KMS-11 (cell line): ENCODE data around the gene INPP4A.

Source experiments
- H2AFZ ChIP-seq: fragments of 200-600 bp; sonication (generic); 2 replicates; pipeline ENCODE4 v1.6.1; 2016; ENCODE audit warnings: antibody characterized with exemption, mixed run types, low read depth
- H3K27ac ChIP-seq: fragments of 200-600 bp; sonication (generic); 2 replicates; pipeline ENCODE4 v1.6.1; 2016; ENCODE audit warnings: mild to moderate bottlenecking, mixed run types
- H3K27me3 ChIP-seq: fragments of 200-600 bp; sonication (generic); 2 replicates; pipeline ENCODE4 v1.6.1; 2017; ENCODE audit warnings: mild to moderate bottlenecking, low read depth, mixed run types, moderate library complexity; ENCODE audit not compliant: insufficient read depth
- H3K36me3 ChIP-seq: fragments of 200-600 bp; sonication (generic); 2 replicates; pipeline ENCODE4 v1.6.1; 2017; ENCODE audit warnings: mild to moderate bottlenecking, mixed run types; ENCODE audit not compliant: insufficient read depth
- H3K4me1 ChIP-seq: fragments of 200-600 bp; sonication (generic); 2 replicates; pipeline ENCODE4 v1.6.1; 2016; ENCODE audit warnings: mild to moderate bottlenecking, low read depth, mixed run types; ENCODE audit not compliant: poor library complexity, severe bottlenecking
- H3K4me2 ChIP-seq: fragments of 200-600 bp; sonication (generic); 2 replicates; pipeline ENCODE4 v1.7.0; 2016; ENCODE audit warnings: mild to moderate bottlenecking, mixed run types
- H3K4me3 ChIP-seq: fragments of 200-600 bp; sonication (generic); IDR thresholded peaks from 2 replicates; pipeline ENCODE4 v1.6.1; 2017; ENCODE audit warnings: low read depth, low read length, mixed read lengths; ENCODE audit not compliant: insufficient read depth
- H3K79me2 ChIP-seq: fragments of 200-600 bp; sonication (generic); 2 replicates; pipeline ENCODE4 v1.6.1; 2016; ENCODE audit warnings: low read depth, mixed run types; ENCODE audit not compliant: insufficient read depth
- H3K9ac ChIP-seq: fragments of 200-600 bp; sonication (generic); 2 replicates; pipeline ENCODE4 v1.6.1; 2016; ENCODE audit warnings: mild to moderate bottlenecking, mixed run types
- H4K20me1 ChIP-seq: fragments of 200-600 bp; sonication (generic); 2 replicates; pipeline ENCODE4 v1.6.1; 2016; ENCODE audit warnings: mild to moderate bottlenecking, mixed run types; ENCODE audit not compliant: insufficient read depth
- CTCF ChIP-seq: fragments of 200-600 bp; sonication (generic); conservative IDR thresholded peaks from 2 replicates; pipeline ENCODE4 v1.6.1; 2017; ENCODE audit warnings: low read depth, mild to moderate bottlenecking, antibody characterized with exemption, low read length, moderate library complexity, mixed read lengths

Gene INPP4A

GRCh38 chr2:98503481-98504105 lies 58.9 kb downstream of the INPP4A start:
- H3K27ac ChIP-seq, result peak overlapping the region; percentile 80
- H3K27me3 ChIP-seq, result no peaks in the 10 kb centered on the region
- peaks cover 98% of the 10 kb centered on the region for H3K4me1 ChIP-seq
- peak overlapping the region; percentile 53 for H3K4me3 ChIP-seq
- TF ChIP-seq CTCF, result no peak
- H3K9ac ChIP-seq, result no peak overlapping the region; the same call in 1 of the 2 replicates
- no peak overlapping the region for H2AFZ ChIP-seq
- peaks cover 80% of the 10 kb centered on the region; the same call in 1 of the 2 replicates for H3K79me2 ChIP-seq
- H3K36me3 ChIP-seq, result no peaks in the 10 kb centered on the region
- peak overlapping the region; percentile 85 for H3K4me2 ChIP-seq
- H4K20me1 ChIP-seq, result no peaks in the 10 kb centered on the region

GRCh38 chr2:98504381-98505109 lies 59.9 kb downstream of the INPP4A start:
- no peaks in the 10 kb centered on the region for H4K20me1 ChIP-seq
- H2AFZ ChIP-seq, result no peak overlapping the region
- peak overlapping the region; percentile 85 for H3K4me2 ChIP-seq
- no peak overlapping the region for H3K9ac ChIP-seq
- H3K36me3 ChIP-seq, result no peaks in the 10 kb centered on the region
- no peak overlapping the region for H3K4me3 ChIP-seq
- peak overlapping the region; percentile 80 for H3K27ac ChIP-seq
- no peaks in the 10 kb centered on the region for H3K27me3 ChIP-seq
- no peak for TF ChIP-seq CTCF
- peaks cover 75% of the 10 kb centered on the region; the same call in 1 of the 2 replicates for H3K79me2 ChIP-seq
- peaks cover 91% of the 10 kb centered on the region for H3K4me1 ChIP-seq

GRCh38 chr2:98505311-98505808 lies 60.7 kb downstream of the INPP4A start:
- Histone ChIP-seq H3K27ac (peak overlapping the region; percentile 80; the same call in 1 of the 2 replicates), H3K79me2 (peaks cover 67% of the 10 kb centered on the region; the same call in 1 of the 2 replicates), H4K20me1 (no peaks in the 10 kb centered on the region), H3K27me3 (no peaks in the 10 kb centered on the region), H3K4me3 (no peak overlapping the region), H3K4me2 (peak overlapping the region; percentile 85), H3K9ac (no peak overlapping the region), H3K4me1 (peaks cover 83% of the 10 kb centered on the region), H2AFZ (no peak overlapping the region), H3K36me3 (no peaks in the 10 kb centered on the region)
- TF ChIP-seq CTCF, result no peak

GRCh38 chr2:98505971-98506664 lies 61.5 kb downstream of the INPP4A start:
- no peak overlapping the region for H2AFZ ChIP-seq
- peaks cover 62% of the 10 kb centered on the region; the same call in 1 of the 2 replicates for H3K79me2 ChIP-seq
- no peaks in the 10 kb centered on the region for H3K36me3 ChIP-seq
- H3K4me3 ChIP-seq, result no peak overlapping the region
- H3K27me3 ChIP-seq, result no peaks in the 10 kb centered on the region
- no peaks in the 10 kb centered on the region for H4K20me1 ChIP-seq
- peak overlapping the region; percentile 85 for H3K4me2 ChIP-seq
- no peak for TF ChIP-seq CTCF
- H3K4me1 ChIP-seq, result peaks cover 75% of the 10 kb centered on the region
- no peak overlapping the region for H3K9ac ChIP-seq
- peak overlapping the region; percentile 80; the same call in 1 of the 2 replicates for H3K27ac ChIP-seq
